HG02938 (cell line): ENCODE measurements around the gene DCC.

Experiments used
- ATAC-seq: cut with Tn5 transposase; IDR thresholded peaks from one replicate; pipeline ENCODE4 v1.9.1; 2021; ENCODE audit warnings: mild to moderate bottlenecking, moderate library complexity; ENCODE audit not compliant: unreplicated experiment

The DCC gene

GRCh38 chr18:52897611-52898484 is 557.9 kb downstream of the DCC start:
- no peak for ATAC-seq

- ATAC-seq, result no peak
These were observed 558.6 kb downstream of the DCC start for GRCh38 chr18:52898485-52899058.

- ATAC-seq, result no peak
These were observed 562.2 kb downstream of the DCC start for GRCh38 chr18:52902188-52902587.

- no peak for ATAC-seq
These were observed 563.9 kb downstream of the DCC start for GRCh38 chr18:52903857-52904256.

DNA sequence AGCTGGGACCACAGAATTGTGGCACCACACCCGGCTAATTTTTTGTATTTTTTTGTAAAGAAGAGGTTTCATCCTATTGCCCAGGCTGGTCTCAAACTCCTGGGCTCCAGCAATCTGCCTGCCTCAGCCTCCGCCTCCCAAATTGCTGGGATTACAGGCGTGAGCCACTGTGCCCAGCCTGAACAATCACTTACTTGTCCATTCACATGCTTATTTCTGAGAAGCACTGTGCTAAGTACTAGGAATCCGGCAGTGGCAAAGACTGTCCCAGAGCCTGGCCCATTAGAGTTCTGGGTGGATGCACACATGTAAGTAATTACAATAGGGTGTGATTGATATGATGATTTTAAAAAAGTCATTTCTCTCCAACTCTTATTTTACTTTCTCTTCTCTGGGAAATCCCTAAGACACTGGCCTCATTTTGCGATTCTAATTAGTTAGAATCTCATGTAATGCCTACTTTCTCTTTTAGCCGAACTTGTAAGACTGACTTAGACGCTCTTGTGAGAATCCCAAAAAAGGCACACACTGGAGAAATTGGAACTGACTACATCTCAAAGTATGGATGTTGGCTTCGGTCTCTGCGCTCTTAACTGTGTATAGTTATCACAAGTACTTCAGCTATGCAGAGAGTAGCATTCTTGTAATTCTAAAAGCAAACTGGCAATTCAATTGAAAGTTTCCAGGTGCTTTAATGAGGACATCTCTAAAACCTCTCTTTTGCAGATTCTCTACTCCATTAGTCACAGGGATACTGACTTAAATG is 567.7 kb downstream of the DCC start:
- no peak for ATAC-seq

DNA sequence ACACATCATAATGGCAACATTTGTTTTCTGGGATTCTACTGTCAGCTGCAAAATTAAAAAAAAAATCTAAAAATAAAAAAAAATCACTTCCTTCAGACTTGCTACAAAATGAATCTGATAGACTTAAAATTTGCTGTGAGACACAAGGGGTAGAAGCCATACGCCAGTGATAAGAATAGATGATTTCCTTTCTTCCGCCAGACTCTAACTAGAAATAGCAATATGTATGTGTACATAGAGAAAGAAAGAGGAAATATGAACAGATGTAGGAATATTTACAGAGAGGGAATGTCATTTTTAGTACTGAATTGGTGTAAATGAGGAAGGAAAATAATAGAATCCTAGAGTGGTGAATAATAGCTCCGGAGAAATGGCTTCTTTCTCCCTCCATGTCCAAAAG is 574.2 kb downstream of the DCC start:
- ATAC-seq, result no peak

- no peak for ATAC-seq
These were observed 580.7 kb downstream of the DCC start for GRCh38 chr18:52920665-52921064.

DNA sequence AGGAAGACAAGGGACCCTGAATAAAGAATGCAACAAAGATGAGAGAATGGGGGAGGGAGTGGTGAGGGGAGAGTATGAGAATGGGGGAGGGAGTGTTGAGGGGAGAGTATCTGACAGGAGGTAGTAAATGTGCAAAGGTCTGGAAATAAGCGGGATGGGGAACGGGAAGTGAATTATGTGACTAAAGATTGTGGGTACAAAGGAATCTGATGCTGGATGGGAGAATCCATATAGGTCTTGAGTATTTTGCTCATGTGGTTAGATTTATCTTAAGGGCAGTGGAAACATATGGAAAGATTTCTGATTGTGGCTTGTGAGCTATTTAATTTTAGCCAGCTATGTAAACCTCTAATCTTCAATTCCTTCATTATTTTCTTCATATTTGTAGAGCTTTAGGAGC is 593.4 kb downstream of the DCC start:
- ATAC-seq, result no peak

DNA sequence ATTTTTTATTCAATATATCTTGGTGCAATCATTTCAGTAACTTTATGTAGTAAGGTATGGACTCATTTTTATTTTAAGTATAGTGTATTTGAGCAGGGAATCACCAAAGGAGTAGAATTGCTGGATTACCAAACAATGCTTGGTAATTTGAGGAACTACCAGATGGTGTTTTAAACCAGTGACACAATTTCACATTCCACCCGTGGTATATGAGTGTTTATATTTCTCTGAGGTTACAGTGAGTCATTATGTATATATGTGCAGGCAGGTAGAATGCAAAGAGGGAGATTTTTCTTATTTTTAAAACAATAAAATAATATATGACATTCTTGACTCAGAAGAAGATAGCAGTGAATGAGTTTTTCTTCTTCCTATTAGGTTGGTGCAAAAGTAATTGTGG is 596.9 kb downstream of the DCC start:
- ATAC-seq, result no peak

DNA sequence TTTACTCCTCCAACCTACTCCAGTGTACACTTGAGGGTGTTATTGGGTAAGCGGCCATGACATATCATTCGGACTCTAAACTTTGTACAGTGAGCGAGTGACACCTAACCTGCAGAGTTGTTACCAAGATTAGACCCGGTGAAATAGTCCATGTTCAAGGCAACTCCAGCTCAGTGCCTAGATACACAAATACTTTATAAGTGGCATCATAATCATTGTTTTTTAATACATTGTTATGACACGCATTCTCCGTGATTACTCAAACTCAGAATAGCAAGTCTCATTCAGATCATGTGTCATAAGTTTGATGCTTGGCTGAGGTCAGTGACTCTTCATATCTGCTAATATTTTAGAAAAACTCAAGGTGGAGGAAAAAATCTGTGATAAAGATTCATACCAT is 597.8 kb downstream of the DCC start:
- ATAC-seq, result no peak

DNA sequence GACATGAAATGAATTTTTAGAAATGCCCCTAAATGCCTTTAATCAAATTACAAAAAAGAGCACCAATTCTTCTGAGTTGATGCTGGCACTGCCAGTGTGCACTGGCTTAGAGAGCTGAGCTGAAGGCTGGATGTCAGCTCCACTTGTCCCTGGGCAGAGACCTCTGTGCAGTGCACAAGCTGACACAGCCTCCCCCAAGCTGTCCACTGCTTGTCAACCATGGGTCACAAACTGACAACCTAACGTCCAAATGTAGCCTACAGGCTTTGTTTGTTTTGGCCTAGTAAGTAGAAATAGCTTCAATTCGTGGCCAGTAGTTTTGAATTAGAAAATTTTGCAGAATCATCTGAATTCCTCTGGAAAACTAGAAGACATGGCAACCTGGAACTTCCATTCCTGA is 605.6 kb downstream of the DCC start:
- no peak for ATAC-seq

- no peak for ATAC-seq
These were observed 609.0 kb downstream of the DCC start for GRCh38 chr18:52948868-52949444.

- ATAC-seq, result no peak
These were observed 610.2 kb downstream of the DCC start for GRCh38 chr18:52950155-52950554.

DNA sequence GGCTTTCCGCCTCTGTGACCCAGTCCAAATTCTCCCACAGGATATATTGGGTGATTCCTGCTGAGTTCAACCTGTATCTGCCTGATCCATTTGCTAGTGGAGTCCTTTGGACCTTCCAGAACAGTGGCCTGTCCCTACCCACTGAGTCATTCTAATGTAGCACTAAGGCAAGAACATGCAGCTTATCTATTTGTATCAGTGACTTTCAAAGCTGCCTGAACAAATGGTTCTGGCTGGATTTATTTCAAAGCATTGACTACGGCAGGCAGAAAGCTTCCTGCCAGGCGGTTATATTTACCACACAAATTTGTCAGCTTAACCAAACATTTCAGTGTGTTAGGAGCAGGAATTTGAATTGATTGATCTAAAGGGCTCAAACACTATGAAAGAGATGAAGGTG is 613.4 kb downstream of the DCC start:
- no peak for ATAC-seq

DNA sequence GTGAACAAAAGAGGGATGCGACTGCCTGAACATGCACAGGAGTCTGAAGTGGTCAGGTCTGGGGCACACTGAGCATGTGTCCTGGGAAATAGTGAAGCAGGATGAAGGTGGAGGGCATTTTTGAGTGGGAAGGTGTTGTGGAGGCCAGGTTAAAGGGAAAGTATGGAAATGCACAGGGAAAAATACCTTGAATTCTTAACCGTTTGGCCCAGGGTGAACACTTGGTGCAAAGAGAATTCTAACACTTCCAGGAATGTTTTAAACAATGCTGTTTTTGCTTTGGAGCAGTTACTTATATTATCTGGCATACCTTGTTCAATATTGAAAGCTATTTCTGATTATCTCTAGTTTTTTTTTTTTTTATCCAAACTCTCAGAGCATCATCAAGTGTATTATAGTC is 623.5 kb downstream of the DCC start:
- ATAC-seq, result no peak

GRCh38 chr18:52970686-52971085 is 630.7 kb downstream of the DCC start:
- no peak for ATAC-seq

DNA sequence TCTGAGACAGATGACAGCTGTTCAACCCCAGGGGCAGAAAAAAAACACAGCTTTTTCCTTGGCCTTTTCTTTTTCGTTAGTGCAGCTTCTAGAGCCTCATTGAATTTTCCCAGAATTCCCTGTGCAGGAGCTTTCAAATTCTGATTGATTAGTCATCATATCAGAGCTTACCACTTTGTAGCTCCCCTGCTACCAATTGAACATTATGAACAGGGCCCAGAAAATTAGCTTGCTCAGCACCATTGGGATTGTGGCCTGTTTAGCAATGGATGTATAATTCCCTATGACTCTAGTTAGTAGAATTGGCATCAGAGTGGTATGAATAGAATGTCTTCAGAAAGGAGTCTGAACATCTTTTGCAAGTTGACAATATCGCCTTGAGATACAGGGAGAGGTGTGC is 631.1 kb downstream of the DCC start:
- no peak for ATAC-seq

- ATAC-seq, result no peak
These were observed 639.9 kb downstream of the DCC start for GRCh38 chr18:52979892-52980291.

DNA sequence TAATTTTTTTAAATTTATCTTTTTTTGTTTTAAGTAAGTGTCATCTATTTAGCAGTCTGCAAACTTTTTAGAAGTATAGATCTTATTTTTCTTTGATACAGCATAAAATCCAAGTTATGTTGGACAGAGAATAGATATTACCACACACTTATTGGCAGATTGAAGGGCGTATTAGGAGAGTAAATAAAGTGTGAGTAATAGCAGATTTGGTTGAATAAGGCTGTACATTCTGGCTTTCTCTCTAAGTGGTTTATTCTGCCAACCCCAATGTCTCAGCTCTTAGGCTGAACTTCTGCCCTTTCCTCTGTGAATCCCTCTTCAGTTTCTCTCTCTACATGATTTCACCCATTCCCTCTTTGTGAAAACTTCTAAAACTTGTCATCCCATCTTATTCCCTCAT is 651.2 kb downstream of the DCC start:
- ATAC-seq, result no peak

DNA sequence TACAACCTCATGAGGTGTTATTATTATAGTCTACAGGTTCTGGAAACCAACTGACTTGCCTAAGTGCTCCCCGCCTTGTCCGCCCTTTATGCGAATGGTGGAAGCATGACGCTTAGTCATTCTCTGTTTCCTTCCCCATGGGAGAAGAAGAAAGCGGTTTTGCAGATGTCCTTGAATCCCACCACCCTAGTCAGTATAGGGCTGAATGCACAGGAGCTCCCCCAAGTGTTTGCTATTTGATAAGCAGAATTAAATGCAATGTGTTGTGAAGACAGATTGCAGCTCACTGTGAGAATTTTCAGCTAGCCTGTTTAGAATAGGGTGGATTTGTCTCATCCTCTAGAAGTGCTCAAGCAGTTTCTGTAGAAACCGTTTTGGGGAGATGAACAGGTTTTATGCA is 652.0 kb downstream of the DCC start:
- ATAC-seq, result no peak

DNA sequence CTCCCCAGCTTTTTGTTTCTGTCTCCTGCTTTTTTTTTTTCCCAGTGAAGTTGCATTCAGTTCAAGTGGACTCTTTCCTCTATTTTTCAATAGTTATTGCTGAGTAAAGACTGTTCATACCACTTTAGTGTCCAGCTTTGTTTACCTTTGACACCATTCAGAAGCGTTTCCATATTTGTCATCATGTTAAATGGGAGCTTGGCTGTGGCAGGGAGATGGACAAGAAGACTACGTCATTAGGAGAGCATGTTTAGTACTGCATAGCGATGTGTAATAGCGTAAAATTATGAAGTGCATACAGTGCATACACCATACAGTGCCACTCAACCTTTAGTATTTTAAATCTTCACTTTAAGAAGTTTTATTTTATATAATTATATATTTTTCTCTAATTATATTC is 655.9 kb downstream of the DCC start:
- no peak for ATAC-seq

GRCh38 chr18:52999633-53000032 is 659.6 kb downstream of the DCC start:
- ATAC-seq, result no peak
